ENCODE measurements around the gene DBN1. TPM values are rescaled to one million over a fixed set of nuclear protein-coding genes. Genes with fewer than 3 reads are reported as not detected.

DBN1 gene
- total and polyA plus RNA-seq, 2 of the 8 experiments (the other 6 are each of a cell fraction or from before 2014, with no cell fraction given) = 168 to 333 TPM

- Histone ChIP-seq H2BK12ac (ENCODE audit: low read depth, low read length) (peak overlapping the region; percentile 85; the same call in 1 of the 2 replicates), H3K79me2 (ENCODE audit: control insufficient read depth in 1 of 2, insufficient read depth in 2 of 2, low read length in 2 of 2) (peaks cover 0 to 8% of the 10 kb centered on the region in 2 experiments; a peak in 1 of 4 replicates), H2AK5ac (ENCODE audit: low read depth, low read length) (0 out of 2 replicates have a peak overlapping the region, but pooled peaks have one; percentile 41), H4K91ac (replicated peaks; ENCODE audit: insufficient read length, low read length) (peak overlapping the region; percentile 88), H2BK120ac (replicated peaks; ENCODE audit: low read depth, low read length) (peak overlapping the region; percentile 16), H4K8ac (ENCODE audit: extremely low read depth, insufficient read depth, low read length) (peak overlapping the region; percentile 84; the same call in 1 of the 2 replicates), H2BK5ac (ENCODE audit: low read depth, low read length) (peak overlapping the region; percentile 91; the same call in 1 of the 2 replicates), H3K23ac (ENCODE audit: insufficient read length) (no peak overlapping the region), H3K27ac (ENCODE audit: low read depth, low read length) (peak overlapping the region; percentile 98), H4K20me1 (replicated peaks in 1 of 2; ENCODE audit: control insufficient read depth in 1 of 2, insufficient read depth in 2 of 2, low read length in 2 of 2) (peaks cover 3 to 4% of the 10 kb centered on the region in 2 experiments), H3K9ac (replicated peaks in 1 of 4; ENCODE audit: extremely low read depth in 1 of 4, low read depth in 3 of 4, low read length in 3 of 4) (peak overlapping the region; percentile 46 to 93 (median 84)), H3K27me3 (replicated peaks in 1 of 4; ENCODE audit: control insufficient read depth in 3 of 4, extremely low read depth in 1 of 4, insufficient read depth in 3 of 4, low read length in 3 of 4) (peaks cover 2 to 12% (median 11%) of the 10 kb centered on the region in 4 experiments; a peak in 6 of 7 replicates), H3K4me1 (replicated peaks in 1 of 4; ENCODE audit: control insufficient read depth in 3 of 4, insufficient read depth in 4 of 4, low read length in 3 of 4) (peaks cover 0 to 30% (median 26%) of the 10 kb centered on the region in 4 experiments; a peak in 6 of 7 replicates), H3K9me3 (ENCODE audit: insufficient read depth in 2 of 2, low read depth in 1 of 2, low read length in 1 of 2) (no peaks in the 10 kb centered on the region), H2BK20ac (ENCODE audit: low read length) (no peak overlapping the region; the same call in 1 of the 2 replicates), H3K18ac (ENCODE audit: extremely low read depth, low read length) (peak overlapping the region; percentile 91), H3K23me2 (ENCODE audit: low read depth, low read length) (peaks cover 10% of the 10 kb centered on the region), H3K36me3 (ENCODE audit: control insufficient read depth in 2 of 4, insufficient read depth in 4 of 4, low read length in 3 of 4) (peaks cover 0 to 6% (median 5%) of the 10 kb centered on the region in 4 experiments; a peak in 4 of 8 replicates), H2BK15ac (ENCODE audit: low read length) (peak overlapping the region; percentile 49; the same call in 1 of the 2 replicates), H3K4ac (replicated peaks; ENCODE audit: insufficient read length, low read depth, low read length) (peak overlapping the region; percentile 93), H2AFZ (ENCODE audit: low read length) (no peak overlapping the region), H3K4me3 (ENCODE audit: extremely low read depth in 1 of 4, insufficient read depth in 2 of 4, low read depth in 3 of 4, low read length in 4 of 4) (peak overlapping the region; percentile 61 to 83 (median 68)), H3K14ac (ENCODE audit: insufficient read length) (no peak overlapping the region), H3K4me2 (ENCODE audit: insufficient read depth in 1 of 2, low read depth in 2 of 2, low read length in 2 of 2) (peak overlapping the region; percentile 88 to 91), H3K56ac (replicated peaks; ENCODE audit: insufficient read length, low read depth, low read length) (peak overlapping the region; percentile 70), H4K5ac (ENCODE audit: insufficient read length, low read depth, low read length) (peak overlapping the region; percentile 89), H3K79me1 (ENCODE audit: low read depth, low read length) (no peaks in the 10 kb centered on the region; the same call in 1 of the 2 replicates)
- CTCF ChIA-PET (ENCODE audit: partially characterized antibody) = interaction anchor here (0.6 to 12.7 kb wide), 16 partner anchors 9 to 388 kb away, joined by 3 to 306 read pairs (median 4); partner anchors contain the start of genes DDX41, DOK3 and PDLIM7
- POLR2A ChIA-PET (ENCODE audit: partially characterized antibody) = interaction anchor here (0.6 to 67.5 kb wide), 21 partner anchors 16 to 684 kb away, joined by 3 to 3349 read pairs (median 3); partner anchors contain the start of genes B4GALT7, DBN1, DDX41 and DOK3
- peak in 1 of 2 experiments; percentile 71 for DNase-seq (ENCODE audit: low read depth in 1 of 2, low spot score in 2 of 2)
- no peak for FAIRE-seq
- WGBS, 2 experiments (ENCODE audit: extremely low coverage in 1 of 2, insufficient coverage in 1 of 2, insufficient read length in 1 of 2, insufficient replicate concordance in 2 of 2, low coverage in 1 of 2, low lambda C conversion rate in 2 of 2, missing lambda C conversion rate in 1 of 2) = 41% methylated on average over 12 of the region's 12 CpGs; no CpG with 5 or more reads in 1 of the 2 experiments
- TF ChIP-seq, protein P1, sequence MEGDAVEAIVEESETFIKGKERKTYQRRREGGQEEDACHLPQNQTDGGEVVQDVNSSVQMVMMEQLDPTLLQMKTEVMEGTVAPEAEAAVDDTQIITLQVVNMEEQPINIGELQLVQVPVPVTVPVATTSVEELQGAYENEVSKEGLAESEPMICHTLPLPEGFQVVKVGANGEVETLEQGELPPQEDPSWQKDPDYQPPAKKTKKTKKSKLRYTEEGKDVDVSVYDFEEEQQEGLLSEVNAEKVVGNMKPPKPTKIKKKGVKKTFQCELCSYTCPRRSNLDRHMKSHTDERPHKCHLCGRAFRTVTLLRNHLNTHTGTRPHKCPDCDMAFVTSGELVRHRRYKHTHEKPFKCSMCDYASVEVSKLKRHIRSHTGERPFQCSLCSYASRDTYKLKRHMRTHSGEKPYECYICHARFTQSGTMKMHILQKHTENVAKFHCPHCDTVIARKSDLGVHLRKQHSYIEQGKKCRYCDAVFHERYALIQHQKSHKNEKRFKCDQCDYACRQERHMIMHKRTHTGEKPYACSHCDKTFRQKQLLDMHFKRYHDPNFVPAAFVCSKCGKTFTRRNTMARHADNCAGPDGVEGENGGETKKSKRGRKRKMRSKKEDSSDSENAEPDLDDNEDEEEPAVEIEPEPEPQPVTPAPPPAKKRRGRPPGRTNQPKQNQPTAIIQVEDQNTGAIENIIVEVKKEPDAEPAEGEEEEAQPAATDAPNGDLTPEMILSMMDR (IDR thresholded peaks at IDR 0.05; ENCODE audit: control extremely low read depth in 1 of 3, insufficient read depth in 1 of 3, low read depth in 1 of 3, low read length in 3 of 3) = peak in 1 of 3 experiments; percentile 61; a peak in 2 of 4 replicates
- TF ChIP-seq HDAC2 (IDR thresholded peaks at IDR 0.05; ENCODE audit: borderline replicate concordance in 1 of 2, low read depth in 2 of 2, low read length in 2 of 2) = no peak
- TF ChIP-seq TAF7 (optimal IDR thresholded peaks at IDR 0.05; ENCODE audit: borderline replicate concordance, low read depth, low read length) = no peak
- peak; percentile 6; the same call in 1 of the 2 replicates for TF ChIP-seq POLR2AphosphoS5 (IDR thresholded peaks at IDR 0.05; ENCODE audit: low read depth, low read length)
- TF ChIP-seq TBP (IDR thresholded peaks at IDR 0.05; ENCODE audit: low read depth, low read length) = no peak
- no peak for TF ChIP-seq ATF3 (IDR thresholded peaks at IDR 0.05; ENCODE audit: insufficient read depth, low read depth, low read length)
- no peak for TF ChIP-seq ASH2L (IDR thresholded peaks at IDR 0.05; ENCODE audit: low read length)
Measured at GRCh38 chr5:177496070-177496726, 22.8 kb upstream of the DBN1 start.
